Neuronal stem cell (in vitro differentiated cells): ENCODE results near the gene TARS1.

Experiments used
- DNase-seq: peaks from one replicate; pipeline ENCODE4 v3.0.0-alpha.2; 2013; ENCODE audit warnings: low spot score
- H2AFZ ChIP-seq: one replicate; pipeline ENCODE4 v1.6.1; 2013; ENCODE audit warnings: mild to moderate bottlenecking, low read length, inconsistent platforms
- H2AK5ac ChIP-seq: 2 replicates; pipeline ENCODE4 v1.6.1; 2013; ENCODE audit warnings: low read depth, mild to moderate bottlenecking, inconsistent platforms, low read length, moderate library complexity, mixed read lengths
- H2BK120ac ChIP-seq: 2 replicates; pipeline ENCODE4 v1.6.1; 2013; ENCODE audit warnings: low read depth, mild to moderate bottlenecking, inconsistent platforms, low read length, moderate library complexity, mixed read lengths
- H2BK12ac ChIP-seq: one replicate; pipeline ENCODE4 v1.6.1; 2013; ENCODE audit warnings: low read length, inconsistent platforms
- H2BK15ac ChIP-seq: 2 replicates; pipeline ENCODE4 v1.6.1; 2013; ENCODE audit warnings: mild to moderate bottlenecking, low read length, inconsistent platforms, mixed read lengths
- H2BK5ac ChIP-seq: one replicate; pipeline ENCODE4 v1.6.1; 2013; ENCODE audit warnings: inconsistent platforms, mild to moderate bottlenecking, low read length, moderate library complexity
- H3K14ac ChIP-seq: one replicate; pipeline ENCODE4 v1.6.1; 2013; ENCODE audit warnings: low read length, inconsistent platforms
- H3K18ac ChIP-seq: 2 replicates; pipeline ENCODE4 v1.6.1; 2013; ENCODE audit warnings: low read length, inconsistent platforms
- H3K23ac ChIP-seq: 2 replicates; pipeline ENCODE4 v1.6.1; 2013; ENCODE audit warnings: low read depth, mild to moderate bottlenecking, mixed read lengths, low read length, inconsistent platforms; ENCODE audit not compliant: poor library complexity
- H3K27ac ChIP-seq: replicated peaks from 3 replicates; pipeline ENCODE4 v1.5.1; 2013; ENCODE audit warnings: low read length, inconsistent platforms
- H3K27me3 ChIP-seq, 3 experiments: 2 replicates each; pipeline ENCODE4 v1.6.1; 2013; ENCODE audit warnings: low read length in 3 of 3, mild to moderate bottlenecking in 2 of 3, inconsistent platforms in 1 of 3, low read depth in 1 of 3, mixed read lengths in 1 of 3, moderate library complexity in 1 of 3; ENCODE audit not compliant: control insufficient read depth in 3 of 3, insufficient read depth in 3 of 3
- H3K36me3 ChIP-seq, 2 donors: replicated peaks in 1 of 2; 2 replicates each; pipeline ENCODE4 v1.6.1; 2013; ENCODE audit warnings: low read length in 2 of 2; ENCODE audit not compliant: control insufficient read depth in 2 of 2, insufficient read depth in 2 of 2
- H3K4ac ChIP-seq: 2 replicates; pipeline ENCODE4 v1.6.1; 2013; ENCODE audit warnings: inconsistent platforms, mild to moderate bottlenecking, low read length, moderate library complexity
- H3K4me1 ChIP-seq, 2 donors: 1 replicate in 1 of 2; 2 replicates in 1 of 2; pipeline ENCODE4 v1.6.1; 2013; ENCODE audit warnings: low read length in 2 of 2, low read depth in 1 of 2; ENCODE audit not compliant: control insufficient read depth in 2 of 2, insufficient read depth in 1 of 2
- H3K4me2 ChIP-seq: one replicate; pipeline ENCODE4 v1.6.1; 2013; ENCODE audit warnings: mild to moderate bottlenecking, low read length, inconsistent platforms; ENCODE audit not compliant: insufficient read depth, poor library complexity, severe bottlenecking
- H3K4me3 ChIP-seq, 2 donors: 2 replicates each; pipeline ENCODE4 v1.5.1; 2013; ENCODE audit warnings: low read length in 2 of 2, mild to moderate bottlenecking in 2 of 2, inconsistent platforms in 1 of 2, moderate library complexity in 1 of 2
- H3K79me1 ChIP-seq: one replicate; pipeline ENCODE4 v1.6.1; 2013; ENCODE audit warnings: low read depth, mild to moderate bottlenecking, inconsistent platforms, low read length, moderate library complexity
- H3K9ac ChIP-seq: one replicate; pipeline ENCODE4 v1.6.1; 2013; ENCODE audit warnings: mild to moderate bottlenecking, low read depth, low read length, inconsistent platforms; ENCODE audit not compliant: poor library complexity
- H3K9me3 ChIP-seq, 2 donors: replicated peaks in 1 of 2; 2 replicates each; pipeline versions ENCODE3 to v1.6.1; 2013; ENCODE audit warnings: low read length in 2 of 2, mild to moderate bottlenecking in 2 of 2, inconsistent platforms in 1 of 2, low read depth in 1 of 2, mixed read lengths in 1 of 2, moderate library complexity in 1 of 2; ENCODE audit not compliant: control insufficient read depth in 2 of 2, insufficient read depth in 1 of 2
- H4K8ac ChIP-seq: one replicate; pipeline ENCODE4 v1.6.1; 2013; ENCODE audit warnings: low read depth, mild to moderate bottlenecking, inconsistent platforms, low read length, moderate library complexity
- H4K91ac ChIP-seq: one replicate; pipeline ENCODE4 v1.6.1; 2013; ENCODE audit warnings: low read length, low read depth, mild to moderate bottlenecking, inconsistent platforms; ENCODE audit not compliant: poor library complexity
- WGBS, 2 donors: extraction: QIAGEN DNeasy Blood & Tissue Kit; methylation state at CpG; one replicate each; pipeline ENCODE4 v1.1.7; 2013; ENCODE audit warnings: missing lambda C conversion rate in 2 of 2, mixed read lengths in 1 of 2; ENCODE audit not compliant: insufficient read length in 2 of 2, insufficient replicate concordance in 1 of 2; ENCODE audit errors: extremely low coverage in 2 of 2; 5-methylcytosine and 5-hydroxymethylcytosine counted together

The TARS1 gene

GRCh38 chr5:33422191-33422590, 18.6 kb upstream of the TARS1 start:
- WGBS, 2 donors = no CpG with 5 or more reads among the region's 2 CpGs
- Histone ChIP-seq H3K9ac (no peak overlapping the region), H4K8ac (no peak overlapping the region), H3K4me3 (no peak overlapping the region), H3K27me3 (peaks cover 0 to 5% (median 0%) of the 10 kb centered on the region in 3 experiments), H3K9me3 (no peaks in the 10 kb centered on the region), H3K14ac (no peak overlapping the region), H2BK15ac (no peak overlapping the region), H3K27ac (no peak overlapping the region), H2BK120ac (no peak overlapping the region), H3K18ac (no peak overlapping the region), H3K4me2 (no peak overlapping the region), H3K79me1 (no peaks in the 10 kb centered on the region), H3K4me1 (no peaks in the 10 kb centered on the region), H2AK5ac (no peak overlapping the region), H2BK12ac (no peak overlapping the region), H2AFZ (no peak overlapping the region), H3K36me3 (no peaks in the 10 kb centered on the region), H4K91ac (no peak overlapping the region), H3K4ac (no peak overlapping the region), H3K23ac (no peak overlapping the region), H2BK5ac (no peak overlapping the region)
- no peak for DNase-seq

- no peak overlapping the region for H2BK5ac ChIP-seq
- H3K4me1 ChIP-seq = no peaks in the 10 kb centered on the region
- no peak overlapping the region for H2AK5ac ChIP-seq
- H2BK12ac ChIP-seq = no peak overlapping the region
- H4K8ac ChIP-seq = no peak overlapping the region
- H3K79me1 ChIP-seq = no peaks in the 10 kb centered on the region
- peaks cover 0 to 5% of the 10 kb centered on the region in 2 donors for H3K9me3 ChIP-seq
- no CpG with 5 or more reads among the region's 3 CpGs for WGBS, 2 donors
- H4K91ac ChIP-seq = no peak overlapping the region
- H2BK120ac ChIP-seq = no peak overlapping the region
- DNase-seq = no peak
- H2AFZ ChIP-seq = no peak overlapping the region
- no peak overlapping the region for H3K27ac ChIP-seq
- H3K4ac ChIP-seq = no peak overlapping the region
- no peak overlapping the region for H3K4me3 ChIP-seq
- H3K14ac ChIP-seq = no peak overlapping the region
- H3K9ac ChIP-seq = no peak overlapping the region
- H3K27me3 ChIP-seq = peaks cover 0 to 5% (median 0%) of the 10 kb centered on the region in 3 experiments
- no peak overlapping the region for H2BK15ac ChIP-seq
- H3K18ac ChIP-seq = no peak overlapping the region
- H3K4me2 ChIP-seq = no peak overlapping the region
- H3K36me3 ChIP-seq = no peaks in the 10 kb centered on the region
- no peak overlapping the region for H3K23ac ChIP-seq
These were observed 17.6 kb upstream of the TARS1 start for GRCh38 chr5:33423018-33423630.

GRCh38 chr5:33425314-33425713, 15.5 kb upstream of the TARS1 start:
- Histone ChIP-seq H3K14ac (no peak overlapping the region), H3K79me1 (no peaks in the 10 kb centered on the region), H3K23ac (no peak overlapping the region), H3K36me3 (no peaks in the 10 kb centered on the region), H2BK120ac (no peak overlapping the region), H2BK5ac (no peak overlapping the region), H3K4me3 (no peak overlapping the region), H3K27ac (no peak overlapping the region), H3K4ac (no peak overlapping the region), H3K18ac (no peak overlapping the region), H3K4me2 (no peak overlapping the region), H2AFZ (no peak overlapping the region), H3K9ac (no peak overlapping the region), H3K27me3 (peaks cover 0 to 5% (median 0%) of the 10 kb centered on the region in 3 experiments), H3K9me3 (peaks cover 0 to 5% of the 10 kb centered on the region in 2 donors), H2BK15ac (no peak overlapping the region), H2AK5ac (no peak overlapping the region), H2BK12ac (no peak overlapping the region), H4K91ac (no peak overlapping the region), H4K8ac (no peak overlapping the region), H3K4me1 (no peaks in the 10 kb centered on the region)
- DNase-seq = no peak
- no CpG with 5 or more reads among the region's 2 CpGs for WGBS, 2 donors

- no CpG with 5 or more reads among the region's 1 CpG for WGBS, 2 donors
- no peaks in the 10 kb centered on the region for H3K27me3 ChIP-seq
- no peak overlapping the region for H4K91ac ChIP-seq
- no peak for DNase-seq
- no peak overlapping the region for H3K18ac ChIP-seq
- H2BK5ac ChIP-seq = no peak overlapping the region
- no peaks in the 10 kb centered on the region for H3K36me3 ChIP-seq
- no peak overlapping the region for H3K23ac ChIP-seq
- no peak overlapping the region for H3K4me2 ChIP-seq
- H2BK120ac ChIP-seq = no peak overlapping the region
- no peak overlapping the region for H3K4me3 ChIP-seq
- H2BK12ac ChIP-seq = no peak overlapping the region
- H3K79me1 ChIP-seq = no peaks in the 10 kb centered on the region
- H3K9me3 ChIP-seq = peaks cover 0 to 5% of the 10 kb centered on the region in 2 donors
- no peaks in the 10 kb centered on the region for H3K4me1 ChIP-seq
- H2AFZ ChIP-seq = no peak overlapping the region
- no peak overlapping the region for H3K4ac ChIP-seq
- no peak overlapping the region for H2BK15ac ChIP-seq
- no peak overlapping the region for H4K8ac ChIP-seq
- H3K14ac ChIP-seq = no peak overlapping the region
- H2AK5ac ChIP-seq = no peak overlapping the region
- H3K27ac ChIP-seq = no peak overlapping the region
- no peak overlapping the region for H3K9ac ChIP-seq
These were observed 9.8 kb upstream of the TARS1 start for GRCh38 chr5:33430983-33431382.
